GM23338 (cell line): ENCODE results near the gene PITPNC1. TPM values are rescaled to one million over a fixed set of nuclear protein-coding genes. Genes with fewer than 3 reads are reported as not detected.

Experiments used
- ATAC-seq: fragments of 200-7000 bp; cut with Tn5 transposase; 3 replicates; pipeline ENCODE4 v1.9.1; 2020
- DNase-seq: peaks from one replicate; pipeline ENCODE4 v3.0.0-alpha.2; 2015; ENCODE audit warnings: low spot score
- H2AFZ ChIP-seq: fragments of 200-600 bp; sonication (generic); 2 replicates; pipeline ENCODE4 v1.8.0; 2016; ENCODE audit warnings: antibody characterized with exemption, mild to moderate bottlenecking, moderate library complexity
- H3F3A ChIP-seq: fragments of 200-600 bp; sonication (generic); replicated peaks from 2 replicates; pipeline ENCODE4 v1.8.0; 2017; ENCODE audit warnings: antibody characterized with exemption, mixed run types, low read depth
- H3K27ac ChIP-seq: fragments of 200-600 bp; sonication (generic); 2 replicates; pipeline ENCODE4 v1.6.1; 2016; ENCODE audit warnings: low read depth
- H3K27me3 ChIP-seq: fragments of 200-600 bp; sonication (generic); 2 replicates; pipeline ENCODE4 v1.8.0; 2016; ENCODE audit warnings: mild to moderate bottlenecking, mixed run types, moderate library complexity; ENCODE audit not compliant: insufficient read depth
- H3K36me3 ChIP-seq: fragments of 200-600 bp; sonication (generic); 2 replicates; pipeline ENCODE4 v1.8.0; 2016; ENCODE audit warnings: mild to moderate bottlenecking; ENCODE audit not compliant: insufficient read depth
- H3K4me1 ChIP-seq: fragments of 200-600 bp; sonication (generic); 2 replicates; pipeline ENCODE4 v1.8.0; 2016; ENCODE audit warnings: mild to moderate bottlenecking, moderate library complexity; ENCODE audit not compliant: insufficient read depth
- H3K4me2 ChIP-seq: fragments of 200-600 bp; sonication (generic); 2 replicates; pipeline ENCODE4 v1.7.1; 2017; ENCODE audit warnings: mixed run types
- H3K4me3 ChIP-seq: fragments of 200-600 bp; sonication (generic); 2 replicates; pipeline ENCODE4 v1.6.1; 2016; ENCODE audit warnings: mixed run types
- H3K79me2 ChIP-seq: fragments of 200-600 bp; sonication (generic); replicated peaks from 2 replicates; pipeline ENCODE4 v1.8.0; 2017; ENCODE audit warnings: mild to moderate bottlenecking; ENCODE audit not compliant: insufficient read depth
- H3K9me2 ChIP-seq: fragments of 200-600 bp; sonication (generic); 2 replicates; pipeline ENCODE4 v1.8.0; 2017; ENCODE audit not compliant: insufficient read depth
- H4K20me1 ChIP-seq: fragments of 200-600 bp; sonication (generic); replicated peaks from 2 replicates; pipeline ENCODE4 v1.8.0; 2017; ENCODE audit warnings: mild to moderate bottlenecking; ENCODE audit not compliant: insufficient read depth
- H3K27ac Mint-ChIP-seq: 2 replicates; pipeline ENCODE4 v1.8.0; 2020; ENCODE audit warnings: inconsistent platforms, mild to moderate bottlenecking, moderate library complexity, mixed read lengths
- H3K27me3 Mint-ChIP-seq: 3 replicates; pipeline ENCODE4 v1.8.0; 2022; ENCODE audit warnings: low read depth, mild to moderate bottlenecking, moderate library complexity, mixed read lengths, inconsistent platforms; ENCODE audit not compliant: insufficient read depth, poor library complexity
- H3K36me3 Mint-ChIP-seq: 3 replicates; pipeline ENCODE4 v1.8.0; 2021; ENCODE audit warnings: low read depth, mild to moderate bottlenecking, inconsistent platforms, moderate library complexity, mixed read lengths
- H3K4me1 Mint-ChIP-seq: 3 replicates; pipeline ENCODE4 v1.8.0; 2020; ENCODE audit warnings: mild to moderate bottlenecking, inconsistent platforms, mixed read lengths
- H3K4me3 Mint-ChIP-seq: 3 replicates; pipeline ENCODE4 v1.8.0; 2021; ENCODE audit warnings: moderate library complexity, mild to moderate bottlenecking, inconsistent platforms, mixed read lengths
- H3K9me3 Mint-ChIP-seq: 3 replicates; pipeline ENCODE4 v1.8.0; 2020; ENCODE audit warnings: moderate library complexity, mild to moderate bottlenecking, inconsistent platforms, mixed read lengths
- CREB1 ChIP-seq: fragments of 250-450 bp; sonication (Bioruptor Pico); IDR thresholded peaks from 2 replicates; pipeline ENCODE4 v1.5.0; 2020; ENCODE audit warnings: low read depth, mild to moderate bottlenecking, moderate library complexity
- EZH2 ChIP-seq: fragments of 200-600 bp; sonication (generic); IDR thresholded peaks from one replicate; pipeline ENCODE4 v1.8.0; 2017; ENCODE audit warnings: antibody characterized with exemption, mild to moderate bottlenecking, low read depth; ENCODE audit not compliant: unreplicated experiment
- EZH2phosphoT487 ChIP-seq: fragments of 200-600 bp; sonication (generic); IDR thresholded peaks from one replicate; pipeline ENCODE4 v1.8.1; 2018; ENCODE audit warnings: antibody characterized with exemption; ENCODE audit not compliant: unreplicated experiment
- JUNB ChIP-seq: IDR thresholded peaks from one replicate; pipeline ENCODE4 v1.6.1; 2016; ENCODE audit warnings: antibody characterized with exemption; ENCODE audit not compliant: unreplicated experiment
- NANOG ChIP-seq: IDR thresholded peaks from 2 replicates; pipeline ENCODE4 v1.6.1; 2016; ENCODE audit warnings: antibody characterized with exemption, borderline replicate concordance
- POLR2AphosphoS5 ChIP-seq: IDR thresholded peaks from 2 replicates; pipeline ENCODE4 v1.6.1; 2016; ENCODE audit warnings: antibody characterized with exemption, low read depth
- REST ChIP-seq: IDR thresholded peaks from one replicate; pipeline ENCODE4 v1.6.1; 2018; ENCODE audit warnings: antibody characterized with exemption; ENCODE audit not compliant: unreplicated experiment
- STAT1 ChIP-seq: IDR thresholded peaks from one replicate; pipeline ENCODE4 v1.6.1; 2016; ENCODE audit warnings: antibody characterized with exemption; ENCODE audit not compliant: unreplicated experiment
- ZNF114 ChIP-seq: fragments of 250-450 bp; sonication (Bioruptor Pico); IDR thresholded peaks from 2 replicates; pipeline ENCODE4 v1.5.0; 2020; ENCODE audit warnings: mild to moderate bottlenecking, moderate library complexity
- ZNF331 ChIP-seq: fragments of 250-450 bp; sonication (Bioruptor Pico); IDR thresholded peaks from 2 replicates; pipeline ENCODE4 v1.5.0; 2020; ENCODE audit warnings: low read depth, mild to moderate bottlenecking, moderate library complexity
- ZNF462 ChIP-seq: fragments of 250-450 bp; sonication (Bioruptor Pico); IDR thresholded peaks from 2 replicates; pipeline ENCODE4 v1.5.0; 2020; ENCODE audit warnings: mild to moderate bottlenecking, moderate library complexity
- polyA plus RNA-seq: library from polyadenylated mRNA; unstranded; fragments of >200 nt; fragmentation: Nextera tagmentation; extraction: Ambion mirVana; gene quantifications from 2 replicates; pipeline ENCODE4 v1.2.1, GENCODE V29; 2016
- total RNA-seq: library from RNA; depleted of rRNA; stranded (reverse); fragments of >200 nt; shearing (Covaris generic); gene quantifications from 2 replicates; pipeline ENCODE4 v1.2.3, GENCODE V29; 2014
- TF ChIP-seq, protein P1 (sequence below): IDR thresholded peaks from 2 replicates; pipeline ENCODE4 v1.6.1; 2016; ENCODE audit warnings: antibody characterized with exemption
- TF ChIP-seq, protein P2 (sequence below), 2 experiments: fragments of 200-600 bp in 1 of 2; sonication (generic) in 1 of 2; conservative IDR thresholded peaks; 2 replicates each; pipeline versions ENCODE4 v1.5.1 to v1.6.1; 2016 to 2017; ENCODE audit warnings: antibody characterized with exemption in 2 of 2, low read depth in 2 of 2, mild to moderate bottlenecking in 2 of 2, moderate library complexity in 1 of 2

PITPNC1 gene
- total and polyA plus RNA-seq, 2 experiments from 2014 or later, result 23.0 to 32.6 TPM

DNA sequence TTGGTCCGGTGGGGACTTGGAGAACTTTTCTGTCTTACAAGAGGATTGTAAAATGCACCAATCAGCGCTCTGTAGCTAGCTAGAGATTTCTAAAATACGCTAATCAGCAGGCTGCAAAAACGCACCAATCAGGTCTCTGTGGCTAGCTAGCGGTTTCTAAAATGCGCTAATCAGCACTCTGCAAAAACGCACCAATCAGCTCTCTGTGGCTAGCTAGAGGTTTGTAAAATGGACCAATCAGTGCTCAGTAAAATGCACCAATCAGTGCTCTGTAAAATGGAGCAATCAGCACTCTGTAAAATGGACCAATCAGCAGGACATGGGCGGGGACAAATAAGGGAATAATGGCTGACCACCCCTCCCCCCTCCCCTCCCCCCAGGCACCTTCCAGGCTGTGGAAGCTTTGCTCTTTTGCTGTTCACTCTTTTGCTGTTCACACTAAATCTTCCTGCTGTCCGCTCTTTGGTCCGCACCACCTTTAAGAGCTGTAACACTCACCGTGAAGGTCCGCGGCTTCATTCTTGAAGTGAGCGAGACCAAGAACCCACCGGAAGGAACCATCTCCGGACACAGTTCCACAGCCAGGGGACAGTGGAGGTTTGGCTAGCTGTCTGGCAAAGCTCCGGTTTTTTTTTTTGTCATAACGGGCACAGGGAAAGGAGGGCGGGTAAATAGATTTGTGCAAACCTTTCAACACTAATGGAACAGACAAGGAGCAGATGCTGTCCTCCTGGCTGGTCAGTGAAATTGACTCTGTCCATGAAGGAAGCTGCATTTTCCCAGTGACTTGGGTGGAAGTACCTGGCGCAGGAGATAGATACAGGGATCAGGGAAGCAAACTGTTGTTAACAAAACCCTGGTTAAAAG is 8.3 kb downstream of the PITPNC1 start:
- peak; percentile 36 for DNase-seq

More for the DNA sequence above, 8.3 kb downstream of the PITPNC1 start:
- H3K4me1 Mint-ChIP-seq, result peaks cover 20% of the 10 kb centered on the region
- H3K27ac Mint-ChIP-seq, result no peak overlapping the region
- Histone ChIP-seq H3K9me2 (no peaks in the 10 kb centered on the region), H3K79me2 (peaks cover 100% of the 10 kb centered on the region), H2AFZ (no peak overlapping the region), H3K27ac (peak overlapping the region; percentile 80), H3K4me2 (no peak overlapping the region), H3K4me1 (0 out of 2 replicates have a peak, but pooled peaks cover 8% of the 10 kb centered on the region), H4K20me1 (peaks cover 20% of the 10 kb centered on the region; the same call in 1 of the 2 replicates), H3K4me3 (no peak overlapping the region), H3K27me3 (no peaks in the 10 kb centered on the region), H3F3A (0 out of 2 replicates have a peak, but pooled peaks cover 5% of the 10 kb centered on the region), H3K36me3 (no peaks in the 10 kb centered on the region)
- ATAC-seq, result no peak
- peaks cover 40% of the 10 kb centered on the region for H3K36me3 Mint-ChIP-seq
- no peak for TF ChIP-seq REST
- no peak for TF ChIP-seq EZH2
- no peak for TF ChIP-seq ZNF462 (CRISPR knock-in tag)
- no peak for TF ChIP-seq ZNF114 (CRISPR knock-in tag)
- no peak for TF ChIP-seq EZH2phosphoT487
- TF ChIP-seq NANOG, result no peak
- no peak for TF ChIP-seq POLR2AphosphoS5
- TF ChIP-seq, protein P1, sequence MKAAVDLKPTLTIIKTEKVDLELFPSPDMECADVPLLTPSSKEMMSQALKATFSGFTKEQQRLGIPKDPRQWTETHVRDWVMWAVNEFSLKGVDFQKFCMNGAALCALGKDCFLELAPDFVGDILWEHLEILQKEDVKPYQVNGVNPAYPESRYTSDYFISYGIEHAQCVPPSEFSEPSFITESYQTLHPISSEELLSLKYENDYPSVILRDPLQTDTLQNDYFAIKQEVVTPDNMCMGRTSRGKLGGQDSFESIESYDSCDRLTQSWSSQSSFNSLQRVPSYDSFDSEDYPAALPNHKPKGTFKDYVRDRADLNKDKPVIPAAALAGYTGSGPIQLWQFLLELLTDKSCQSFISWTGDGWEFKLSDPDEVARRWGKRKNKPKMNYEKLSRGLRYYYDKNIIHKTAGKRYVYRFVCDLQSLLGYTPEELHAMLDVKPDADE, result no peak
- TF ChIP-seq, protein P2, sequence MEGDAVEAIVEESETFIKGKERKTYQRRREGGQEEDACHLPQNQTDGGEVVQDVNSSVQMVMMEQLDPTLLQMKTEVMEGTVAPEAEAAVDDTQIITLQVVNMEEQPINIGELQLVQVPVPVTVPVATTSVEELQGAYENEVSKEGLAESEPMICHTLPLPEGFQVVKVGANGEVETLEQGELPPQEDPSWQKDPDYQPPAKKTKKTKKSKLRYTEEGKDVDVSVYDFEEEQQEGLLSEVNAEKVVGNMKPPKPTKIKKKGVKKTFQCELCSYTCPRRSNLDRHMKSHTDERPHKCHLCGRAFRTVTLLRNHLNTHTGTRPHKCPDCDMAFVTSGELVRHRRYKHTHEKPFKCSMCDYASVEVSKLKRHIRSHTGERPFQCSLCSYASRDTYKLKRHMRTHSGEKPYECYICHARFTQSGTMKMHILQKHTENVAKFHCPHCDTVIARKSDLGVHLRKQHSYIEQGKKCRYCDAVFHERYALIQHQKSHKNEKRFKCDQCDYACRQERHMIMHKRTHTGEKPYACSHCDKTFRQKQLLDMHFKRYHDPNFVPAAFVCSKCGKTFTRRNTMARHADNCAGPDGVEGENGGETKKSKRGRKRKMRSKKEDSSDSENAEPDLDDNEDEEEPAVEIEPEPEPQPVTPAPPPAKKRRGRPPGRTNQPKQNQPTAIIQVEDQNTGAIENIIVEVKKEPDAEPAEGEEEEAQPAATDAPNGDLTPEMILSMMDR (conservative IDR thresholded peaks at IDR 0.05; ENCODE audit: low read depth in 2 of 2), result no peak
- no peak for TF ChIP-seq JUNB
- TF ChIP-seq CREB1, result no peak
- TF ChIP-seq STAT1, result no peak
- no peak for TF ChIP-seq ZNF331 (CRISPR knock-in tag)
- no peak overlapping the region for H3K4me3 Mint-ChIP-seq
- peaks cover 2% of the 10 kb centered on the region for H3K27me3 Mint-ChIP-seq
- no peaks in the 10 kb centered on the region for H3K9me3 Mint-ChIP-seq
